HUES64 (cell line): Measurements from ENCODE around the gene UCK2.

Source experiments
- H3K27ac ChIP-seq: 2 replicates; pipeline ENCODE4 v1.7.0; 2013; ENCODE audit warnings: low read depth, low read length, inconsistent platforms
- H3K27me3 ChIP-seq: 2 replicates; pipeline ENCODE4 v1.6.1; 2013; ENCODE audit warnings: mild to moderate bottlenecking, low read length; ENCODE audit not compliant: insufficient read depth
- H3K36me3 ChIP-seq: 2 replicates; pipeline ENCODE4 v1.6.1; 2013; ENCODE audit warnings: mild to moderate bottlenecking, low read length; ENCODE audit not compliant: insufficient read depth
- H3K4me1 ChIP-seq: 2 replicates; pipeline ENCODE4 v1.6.1; 2013; ENCODE audit warnings: mild to moderate bottlenecking, low read length, moderate library complexity; ENCODE audit not compliant: insufficient read depth
- H3K4me3 ChIP-seq: 2 replicates; pipeline ENCODE4 v1.5.1; 2013; ENCODE audit warnings: mild to moderate bottlenecking, low read length, moderate library complexity
- H3K9ac ChIP-seq: 2 replicates; pipeline ENCODE4 v1.6.1; 2013; ENCODE audit warnings: mild to moderate bottlenecking, low read depth, low read length
- H3K9me3 ChIP-seq: 2 replicates; pipeline ENCODE4 v1.6.1; 2013; ENCODE audit warnings: low read depth, low read length; ENCODE audit not compliant: insufficient read depth
- WGBS: fragments of 150-250, 120-280 bp; methylation state at CpG from one replicate; pipeline ENCODE4 v1.1.7; 2013; ENCODE audit warnings: missing lambda C conversion rate; 5-methylcytosine and 5-hydroxymethylcytosine counted together

The UCK2 gene

DNA sequence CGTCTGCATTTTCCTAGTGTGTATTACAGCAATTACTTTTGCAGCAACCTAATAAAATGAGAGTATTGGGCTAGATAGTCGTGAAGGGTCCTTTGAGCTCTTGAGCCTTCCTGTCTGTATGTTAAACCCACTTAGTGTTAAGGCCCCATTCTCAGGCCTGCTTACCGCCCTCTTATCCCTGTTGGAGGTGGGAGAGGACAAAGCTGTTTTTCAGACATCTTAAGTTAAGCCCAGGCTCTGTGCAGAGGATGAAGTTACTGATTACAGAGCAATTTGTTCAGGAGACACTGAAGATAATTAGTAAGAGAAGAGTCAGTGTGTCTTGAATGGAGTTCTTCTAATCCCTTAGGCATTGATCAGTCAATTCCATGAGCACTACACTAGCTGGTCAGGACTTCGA lies 114.6 kb downstream of the UCK2 start:
- H3K27ac ChIP-seq, result no peak overlapping the region
- no peaks in the 10 kb centered on the region for H3K9me3 ChIP-seq
- no peak overlapping the region for H3K9ac ChIP-seq
- WGBS, result 82% methylated on average over 4 of the region's 4 CpGs
- H3K36me3 ChIP-seq, result no peaks in the 10 kb centered on the region
- peaks cover 13% of the 10 kb centered on the region for H3K4me1 ChIP-seq
- H3K4me3 ChIP-seq, result no peak overlapping the region
- H3K27me3 ChIP-seq, result peaks cover 9% of the 10 kb centered on the region; the same call in 1 of the 2 replicates

DNA sequence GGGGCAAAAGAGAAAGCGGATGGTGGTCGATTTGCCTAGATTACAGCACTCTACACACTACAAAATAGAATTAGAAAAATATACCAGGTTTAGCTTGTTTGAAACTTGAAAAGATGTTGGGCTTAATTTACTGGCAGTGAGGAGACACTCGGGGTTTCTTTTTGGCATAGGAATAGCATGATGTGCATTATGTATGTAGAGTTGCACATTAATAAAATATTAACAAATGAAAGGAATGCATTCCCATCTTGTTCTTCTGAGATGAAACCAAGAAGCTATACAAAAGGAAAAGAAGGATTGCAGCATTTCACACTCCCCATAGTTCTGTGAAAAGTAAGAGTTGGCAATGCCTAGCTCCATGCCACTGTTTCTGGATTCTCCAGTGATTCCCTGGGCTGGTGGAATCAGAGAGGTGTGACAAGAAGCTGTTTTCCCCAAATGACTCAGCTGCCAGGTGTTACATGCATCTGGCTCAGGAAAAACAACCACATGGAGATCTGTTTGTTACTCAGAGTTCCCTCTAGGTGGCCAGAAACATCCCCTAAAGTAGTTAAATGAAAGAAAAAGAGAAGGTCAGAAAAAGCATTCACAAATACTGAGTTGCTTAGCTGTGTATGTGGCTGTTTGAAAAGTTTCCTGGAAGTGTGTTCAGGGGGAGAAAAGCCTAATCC lies 115.6 kb downstream of the UCK2 start:
- Histone ChIP-seq H3K4me3 (no peak overlapping the region), H3K9me3 (no peaks in the 10 kb centered on the region), H3K9ac (no peak overlapping the region), H3K36me3 (no peaks in the 10 kb centered on the region), H3K27me3 (peaks cover 9% of the 10 kb centered on the region; the same call in 1 of the 2 replicates), H3K27ac (no peak overlapping the region), H3K4me1 (peaks cover 13% of the 10 kb centered on the region)
- whole genome bisulfite sequencing, result 92% methylated on average over 1 of the region's 3 CpGs

- Histone ChIP-seq H3K27me3 (no peaks in the 10 kb centered on the region; the same call in 1 of the 2 replicates), H3K9ac (no peak overlapping the region), H3K27ac (no peak overlapping the region), H3K4me3 (no peak overlapping the region), H3K4me1 (peaks cover 13% of the 10 kb centered on the region), H3K9me3 (no peaks in the 10 kb centered on the region), H3K36me3 (no peaks in the 10 kb centered on the region)
- 90% methylated on average over 4 of the region's 4 CpGs for WGBS
Observed at GRCh38 chr1:165945911-165946310, 118.5 kb downstream of the UCK2 start.

- no peak overlapping the region for H3K9ac ChIP-seq
- no peak overlapping the region for H3K27ac ChIP-seq
- H3K9me3 ChIP-seq, result no peaks in the 10 kb centered on the region
- WGBS, result 90% methylated on average over 6 of the region's 6 CpGs
- H3K36me3 ChIP-seq, result no peaks in the 10 kb centered on the region
- H3K4me1 ChIP-seq, result peaks cover 7% of the 10 kb centered on the region
- H3K4me3 ChIP-seq, result no peak overlapping the region
- H3K27me3 ChIP-seq, result no peaks in the 10 kb centered on the region
Observed at GRCh38 chr1:165947797-165948455, 120.5 kb downstream of the UCK2 start.

DNA sequence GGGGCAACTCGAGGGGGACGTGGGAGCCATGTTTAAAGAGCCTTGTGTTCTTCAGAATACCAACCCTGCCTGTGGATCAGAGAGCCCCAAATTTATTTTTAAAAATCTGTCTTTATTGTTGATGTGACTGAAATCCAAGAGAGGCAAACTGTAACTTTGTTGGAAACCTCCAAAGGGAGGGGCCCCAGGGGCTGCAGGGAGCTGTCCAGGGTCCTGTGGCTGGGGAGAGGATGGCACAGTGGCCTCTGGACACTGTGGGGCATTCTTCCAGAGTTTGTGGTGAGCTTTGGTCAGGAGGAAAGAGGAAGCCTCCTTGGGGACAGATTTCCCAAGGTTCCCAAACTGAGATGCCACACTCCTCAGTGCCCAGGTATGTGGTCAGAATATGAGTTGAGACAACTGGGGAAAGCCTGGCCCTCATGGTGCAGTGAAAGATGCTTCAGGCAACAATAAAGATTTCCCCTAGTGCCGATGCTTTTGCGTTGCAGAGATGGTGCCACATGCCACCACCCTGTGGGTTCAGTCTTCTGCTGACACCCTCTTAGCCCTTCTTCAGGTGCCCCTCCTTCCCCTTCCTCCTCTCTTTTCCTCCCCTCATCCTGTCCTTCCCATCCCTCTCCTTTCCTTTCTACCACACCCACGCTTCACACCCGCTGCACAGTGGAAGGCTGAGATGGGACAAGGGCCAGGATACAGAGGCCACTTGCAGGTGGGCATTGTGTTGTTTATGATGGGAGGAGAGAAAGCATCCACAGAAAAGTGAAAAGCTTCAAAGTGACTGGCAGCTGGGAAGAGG lies 122.1 kb downstream of the UCK2 start:
- Histone ChIP-seq H3K4me3 (no peak overlapping the region), H3K9me3 (no peaks in the 10 kb centered on the region), H3K4me1 (no peaks in the 10 kb centered on the region; the same call in 1 of the 2 replicates), H3K9ac (no peak overlapping the region), H3K27ac (no peak overlapping the region), H3K36me3 (no peaks in the 10 kb centered on the region), H3K27me3 (no peaks in the 10 kb centered on the region)
- 81% methylated on average over 6 of the region's 6 CpGs for WGBS

GRCh38 chr1:165954940-165955339 lies 127.5 kb downstream of the UCK2 start:
- Histone ChIP-seq H3K27me3 (no peaks in the 10 kb centered on the region), H3K4me3 (no peak overlapping the region), H3K9me3 (no peaks in the 10 kb centered on the region), H3K9ac (no peak overlapping the region), H3K36me3 (no peaks in the 10 kb centered on the region), H3K4me1 (no peaks in the 10 kb centered on the region), H3K27ac (no peak overlapping the region)
- 88% methylated on average over 1 of the region's 2 CpGs for WGBS

GRCh38 chr1:165958306-165958705 lies 130.9 kb downstream of the UCK2 start:
- H3K4me3 ChIP-seq, result no peak overlapping the region

GRCh38 chr1:165960136-165960535 lies 132.7 kb downstream of the UCK2 start:
- Histone ChIP-seq H3K4me1 (no peaks in the 10 kb centered on the region), H3K4me3 (no peak overlapping the region), H3K27ac (no peak overlapping the region), H3K9me3 (no peaks in the 10 kb centered on the region), H3K36me3 (no peaks in the 10 kb centered on the region), H3K27me3 (no peaks in the 10 kb centered on the region), H3K9ac (no peak overlapping the region)
- WGBS, result 74% methylated on average over 2 of the region's 2 CpGs

More at GRCh38 chr1:165958306-165958705, 130.9 kb downstream of the UCK2 start:
- Histone ChIP-seq H3K27ac (no peak overlapping the region), H3K9me3 (no peaks in the 10 kb centered on the region), H3K9ac (no peak overlapping the region), H3K4me1 (no peaks in the 10 kb centered on the region), H3K27me3 (no peaks in the 10 kb centered on the region), H3K36me3 (no peaks in the 10 kb centered on the region)

DNA sequence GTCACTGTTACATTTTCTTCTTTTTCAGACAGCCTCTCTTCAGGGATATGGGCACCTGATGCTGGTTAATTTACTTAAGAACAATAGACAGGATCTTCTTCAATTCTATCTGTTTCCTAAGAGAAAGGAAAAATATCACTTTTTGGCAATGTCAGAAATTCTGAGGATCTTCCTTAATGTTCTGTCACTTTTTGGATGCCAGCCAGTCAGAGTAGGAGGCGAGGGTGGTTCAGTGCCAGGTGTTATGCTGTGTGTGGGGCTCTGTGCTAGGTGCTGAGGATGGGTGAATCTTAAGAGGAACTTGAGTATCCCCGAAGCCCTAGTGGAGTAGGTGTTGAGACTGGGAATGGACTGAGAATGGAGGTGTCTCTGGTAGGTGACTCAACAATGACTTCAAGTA lies 133.5 kb downstream of the UCK2 start:
- WGBS, result 81% methylated on average over 2 of the region's 2 CpGs
- no peak overlapping the region for H3K4me3 ChIP-seq
- no peaks in the 10 kb centered on the region for H3K9me3 ChIP-seq
- H3K9ac ChIP-seq, result no peak overlapping the region
- H3K36me3 ChIP-seq, result no peaks in the 10 kb centered on the region
- no peaks in the 10 kb centered on the region for H3K27me3 ChIP-seq
- no peaks in the 10 kb centered on the region for H3K4me1 ChIP-seq
- no peak overlapping the region for H3K27ac ChIP-seq
